ENCODE measurements around the gene ARHGAP40. TPM values are rescaled to one million over a fixed set of nuclear protein-coding genes. Genes with fewer than 3 reads are reported as not detected.

Gene ARHGAP40
- total RNA-seq, 1 donor from 2014 or later = not detected

- Mint-ChIP-seq H3K36me3 (ENCODE audit: unreplicated experiment) (no peaks in the 10 kb centered on the region), H3K9me3 (ENCODE audit: unreplicated experiment) (no peaks in the 10 kb centered on the region), H3K27ac (ENCODE audit: unreplicated experiment) (no peak overlapping the region), H3K27me3 (ENCODE audit: unreplicated experiment) (peaks cover 41% of the 10 kb centered on the region), H3K4me3 (ENCODE audit: unreplicated experiment) (no peak overlapping the region), H3K4me1 (ENCODE audit: unreplicated experiment) (peaks cover 8% of the 10 kb centered on the region)
- DNase-seq (ENCODE audit: extremely low spot score, unreplicated experiment) = no peak
- TF ChIP-seq, protein P1, sequence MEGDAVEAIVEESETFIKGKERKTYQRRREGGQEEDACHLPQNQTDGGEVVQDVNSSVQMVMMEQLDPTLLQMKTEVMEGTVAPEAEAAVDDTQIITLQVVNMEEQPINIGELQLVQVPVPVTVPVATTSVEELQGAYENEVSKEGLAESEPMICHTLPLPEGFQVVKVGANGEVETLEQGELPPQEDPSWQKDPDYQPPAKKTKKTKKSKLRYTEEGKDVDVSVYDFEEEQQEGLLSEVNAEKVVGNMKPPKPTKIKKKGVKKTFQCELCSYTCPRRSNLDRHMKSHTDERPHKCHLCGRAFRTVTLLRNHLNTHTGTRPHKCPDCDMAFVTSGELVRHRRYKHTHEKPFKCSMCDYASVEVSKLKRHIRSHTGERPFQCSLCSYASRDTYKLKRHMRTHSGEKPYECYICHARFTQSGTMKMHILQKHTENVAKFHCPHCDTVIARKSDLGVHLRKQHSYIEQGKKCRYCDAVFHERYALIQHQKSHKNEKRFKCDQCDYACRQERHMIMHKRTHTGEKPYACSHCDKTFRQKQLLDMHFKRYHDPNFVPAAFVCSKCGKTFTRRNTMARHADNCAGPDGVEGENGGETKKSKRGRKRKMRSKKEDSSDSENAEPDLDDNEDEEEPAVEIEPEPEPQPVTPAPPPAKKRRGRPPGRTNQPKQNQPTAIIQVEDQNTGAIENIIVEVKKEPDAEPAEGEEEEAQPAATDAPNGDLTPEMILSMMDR (IDR thresholded peaks at IDR 0.05) = no peak
Measured at GRCh38 chr20:38650010-38650409, 48.4 kb downstream of the ARHGAP40 start.

GRCh38 chr20:38651154-38651553 lies 49.5 kb downstream of the ARHGAP40 start:
- Mint-ChIP-seq H3K36me3 (ENCODE audit: unreplicated experiment) (no peaks in the 10 kb centered on the region), H3K4me1 (ENCODE audit: unreplicated experiment) (peaks cover 7% of the 10 kb centered on the region), H3K27ac (ENCODE audit: unreplicated experiment) (no peak overlapping the region), H3K9me3 (ENCODE audit: unreplicated experiment) (no peaks in the 10 kb centered on the region), H3K4me3 (ENCODE audit: unreplicated experiment) (no peak overlapping the region), H3K27me3 (ENCODE audit: unreplicated experiment) (peaks cover 32% of the 10 kb centered on the region)
- TF ChIP-seq, protein P1 (IDR thresholded peaks at IDR 0.05) = no peak
- DNase-seq (ENCODE audit: extremely low spot score, unreplicated experiment) = no peak

DNA sequence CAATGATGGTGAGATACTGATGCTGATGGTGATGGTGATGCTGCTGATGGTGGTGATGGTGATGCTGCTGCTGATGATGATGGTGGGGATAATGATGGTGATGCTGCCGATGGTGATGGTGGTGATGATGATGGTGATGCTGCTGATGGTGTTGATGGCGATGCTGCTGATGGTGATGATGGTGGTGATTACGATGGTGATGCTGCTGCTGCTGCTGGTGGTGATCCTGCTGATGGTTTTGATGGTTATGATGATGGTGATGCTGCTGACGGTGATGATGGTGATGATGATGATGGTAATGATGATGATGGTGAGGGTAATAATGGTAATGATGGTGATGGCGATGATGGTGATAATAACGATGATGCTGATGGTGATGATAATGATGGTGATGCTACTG lies 50.0 kb downstream of the ARHGAP40 start:
- Mint-ChIP-seq H3K27ac (ENCODE audit: unreplicated experiment) (no peak overlapping the region), H3K4me1 (ENCODE audit: unreplicated experiment) (peaks cover 3% of the 10 kb centered on the region), H3K36me3 (ENCODE audit: unreplicated experiment) (no peaks in the 10 kb centered on the region), H3K4me3 (ENCODE audit: unreplicated experiment) (no peak overlapping the region), H3K27me3 (ENCODE audit: unreplicated experiment) (peaks cover 27% of the 10 kb centered on the region), H3K9me3 (ENCODE audit: unreplicated experiment) (no peaks in the 10 kb centered on the region)
- TF ChIP-seq, protein P1 (IDR thresholded peaks at IDR 0.05) = no peak
- DNase-seq (ENCODE audit: extremely low spot score, unreplicated experiment) = no peak

GRCh38 chr20:38652995-38653394 lies 51.4 kb downstream of the ARHGAP40 start:
- Mint-ChIP-seq H3K9me3 (ENCODE audit: unreplicated experiment) (no peaks in the 10 kb centered on the region), H3K36me3 (ENCODE audit: unreplicated experiment) (no peaks in the 10 kb centered on the region), H3K27ac (ENCODE audit: unreplicated experiment) (no peak overlapping the region), H3K27me3 (ENCODE audit: unreplicated experiment) (peaks cover 19% of the 10 kb centered on the region), H3K4me1 (ENCODE audit: unreplicated experiment) (no peaks in the 10 kb centered on the region), H3K4me3 (ENCODE audit: unreplicated experiment) (no peak overlapping the region)
- DNase-seq (ENCODE audit: extremely low spot score, unreplicated experiment) = no peak
- TF ChIP-seq, protein P1 (IDR thresholded peaks at IDR 0.05) = no peak

DNA sequence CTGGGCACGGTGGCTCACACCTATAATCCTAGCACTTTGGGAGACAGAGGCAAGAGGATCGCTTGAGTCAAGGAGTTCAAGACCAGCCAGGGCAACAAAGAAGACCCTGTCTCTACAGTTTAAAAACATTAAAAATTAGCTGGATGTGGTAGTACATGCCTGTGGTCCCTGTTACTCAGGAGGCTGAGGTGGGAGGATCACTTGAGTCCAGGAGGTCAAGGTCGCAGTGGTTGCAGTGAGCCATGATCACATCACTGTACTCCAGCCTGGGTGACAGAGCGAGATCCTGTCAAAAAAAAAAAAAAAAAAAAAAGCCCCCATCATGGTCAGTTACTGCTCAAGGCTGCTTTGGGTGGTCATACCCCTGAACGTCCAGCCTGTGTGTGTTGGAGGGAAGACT lies 55.8 kb downstream of the ARHGAP40 start:
- Mint-ChIP-seq H3K4me3 (ENCODE audit: unreplicated experiment) (no peak overlapping the region), H3K27me3 (ENCODE audit: unreplicated experiment) (peaks cover 25% of the 10 kb centered on the region), H3K4me1 (ENCODE audit: unreplicated experiment) (no peaks in the 10 kb centered on the region), H3K9me3 (ENCODE audit: unreplicated experiment) (no peaks in the 10 kb centered on the region), H3K27ac (ENCODE audit: unreplicated experiment) (no peak overlapping the region), H3K36me3 (ENCODE audit: unreplicated experiment) (no peaks in the 10 kb centered on the region)
- no peak for DNase-seq (ENCODE audit: extremely low spot score, unreplicated experiment)
- TF ChIP-seq, protein P1 (IDR thresholded peaks at IDR 0.05) = no peak

Measured in osteocyte (in vitro differentiated cells).